ENCODE results near the gene TRAPPC2L.

Gene TRAPPC2L

GRCh38 chr16:88910284-88911135 is 53.6 kb downstream of the TRAPPC2L start:
- DNase-seq (ENCODE audit: low spot score) = no peak

- no peak for DNase-seq (ENCODE audit: low spot score)
These were observed 54.4 kb downstream of the TRAPPC2L start for GRCh38 chr16:88911136-88911945.

GRCh38 chr16:88911946-88912310 is 55.0 kb downstream of the TRAPPC2L start:
- no peak for DNase-seq (ENCODE audit: low spot score)

Measured in LoVo (cell line).